Mesothelial cell of epicardium (in vitro differentiated cells): ENCODE results near the gene TTC23L. TPM values are rescaled to one million over a fixed set of nuclear protein-coding genes. Genes with fewer than 3 reads are reported as not detected.
"Not testable (repeated sequence)": the region's sequence is repeated elsewhere in the genome, so short reads cannot be mapped to it uniquely, and the experiment has no call there.

ENCODE experiments used
- DNase-seq, 2 experiments: peaks; one replicate each; pipeline ENCODE4 v3.0.0; 2021; ENCODE audit warnings: low spot score in 2 of 2; ENCODE audit not compliant: unreplicated experiment in 2 of 2
- H3K27ac Mint-ChIP-seq: 2 replicates; pipeline ENCODE4 v1.8.0; 2021; ENCODE audit warnings: mixed read lengths
- H3K27me3 Mint-ChIP-seq: 2 replicates; pipeline ENCODE4 v1.8.0; 2021; ENCODE audit warnings: low read depth, mixed read lengths
- H3K36me3 Mint-ChIP-seq: 2 replicates; pipeline ENCODE4 v1.8.0; 2021; ENCODE audit warnings: mixed read lengths
- H3K4me1 Mint-ChIP-seq: 2 replicates; pipeline ENCODE4 v1.8.0; 2021; ENCODE audit warnings: mixed read lengths
- H3K4me3 Mint-ChIP-seq: 2 replicates; pipeline ENCODE4 v1.8.0; 2021; ENCODE audit warnings: mild to moderate bottlenecking, moderate library complexity, mixed read lengths
- H3K9me3 Mint-ChIP-seq: 2 replicates; pipeline ENCODE4 v1.8.0; 2021; ENCODE audit warnings: mixed read lengths
- CTCF ChIP-seq: fragments of 200-600 bp; sonication (generic); IDR thresholded peaks from one replicate; pipeline ENCODE4 v1.5.0; 2021; ENCODE audit warnings: antibody characterized with exemption; ENCODE audit not compliant: unreplicated experiment
- total RNA-seq: library from RNA; stranded (reverse); gene quantifications from 3 replicates; pipeline ENCODE4 v1.2.1, GENCODE V29; 2021

TTC23L gene
- total RNA-seq, 1 donor from 2014 or later: 2.6 TPM

- no peak overlapping the region for H3K4me3 Mint-ChIP-seq
- peaks cover 9% of the 10 kb centered on the region for H3K9me3 Mint-ChIP-seq
- H3K36me3 Mint-ChIP-seq: peaks cover 73% of the 10 kb centered on the region
- no peak overlapping the region for H3K27ac Mint-ChIP-seq
- no peaks in the 10 kb centered on the region for H3K27me3 Mint-ChIP-seq
- no peaks in the 10 kb centered on the region for H3K4me1 Mint-ChIP-seq
- no peak for TF ChIP-seq CTCF
- DNase-seq: no peak
Measured at GRCh38 chr5:34827588-34828506, 11.1 kb upstream of the TTC23L start.

GRCh38 chr5:34830827-34831226 is 8.1 kb upstream of the TTC23L start:
- Mint-ChIP-seq H3K9me3 (peaks cover 14% of the 10 kb centered on the region), H3K36me3 (peaks cover 74% of the 10 kb centered on the region)
- not testable (repeated sequence) for H3K27ac Mint-ChIP-seq, DNase-seq, H3K4me3 Mint-ChIP-seq, H3K4me1 Mint-ChIP-seq, H3K27me3 Mint-ChIP-seq

GRCh38 chr5:34831303-34831702 is 7.7 kb upstream of the TTC23L start:
- Mint-ChIP-seq H3K4me1 (no peaks in the 10 kb centered on the region), H3K27me3 (no peaks in the 10 kb centered on the region), H3K4me3 (no peak overlapping the region), H3K9me3 (peaks cover 14% of the 10 kb centered on the region), H3K27ac (no peak overlapping the region), H3K36me3 (peaks cover 71% of the 10 kb centered on the region)
- DNase-seq: no peak
- no peak for TF ChIP-seq CTCF

GRCh38 chr5:34832568-34832967 is 6.4 kb upstream of the TTC23L start:
- DNase-seq: no peak
- no peak for TF ChIP-seq CTCF
- Mint-ChIP-seq H3K27me3 (no peaks in the 10 kb centered on the region), H3K27ac (no peak overlapping the region), H3K4me3 (no peak overlapping the region), H3K4me1 (no peaks in the 10 kb centered on the region), H3K9me3 (peaks cover 5% of the 10 kb centered on the region), H3K36me3 (peaks cover 58% of the 10 kb centered on the region)

- Mint-ChIP-seq H3K36me3 (peaks cover 53% of the 10 kb centered on the region), H3K9me3 (peaks cover 5% of the 10 kb centered on the region)
Measured at GRCh38 chr5:34833090-34833489, 5.9 kb upstream of the TTC23L start.

More at GRCh38 chr5:34833090-34833489, 5.9 kb upstream of the TTC23L start:
- no peak for DNase-seq
- Mint-ChIP-seq H3K27me3 (no peaks in the 10 kb centered on the region), H3K4me3 (no peak overlapping the region), H3K27ac (peak overlapping the region; percentile 70), H3K4me1 (peaks cover under 1% of the 10 kb centered on the region)
- TF ChIP-seq CTCF: no peak
